RWPE2 (cell line): Measurements from ENCODE around the gene CTCF.

ENCODE experiments used
- ATAC-seq: fragments of 200-7000 bp; cut with Tn5 transposase; 3 replicates; pipeline ENCODE4 v1.9.1; 2021; ENCODE audit warnings: low read depth
- DNase-seq: peaks from one replicate; pipeline ENCODE4 v3.0.0-alpha.2; 2020; ENCODE audit warnings: low spot score
- H3K27ac ChIP-seq: fragments of 450-650 bp; 2 replicates; pipeline ENCODE4 v1.5.1; 2017; ENCODE audit warnings: mild to moderate bottlenecking; ENCODE audit not compliant: poor library complexity, severe bottlenecking
- H3K27me3 ChIP-seq: fragments of 250-450 bp; sonication (Bioruptor Pico); 2 replicates; pipeline ENCODE4 v1.5.1; 2021; ENCODE audit warnings: mild to moderate bottlenecking, moderate library complexity; ENCODE audit not compliant: insufficient read depth, poor library complexity, severe bottlenecking
- H3K36me3 ChIP-seq: fragments of 250-450 bp; sonication (Bioruptor Pico); 2 replicates; pipeline ENCODE4 v1.5.1; 2020; ENCODE audit warnings: low read depth, mild to moderate bottlenecking, moderate library complexity
- H3K4me1 ChIP-seq: fragments of 250-450 bp; sonication (Bioruptor Pico); 2 replicates; pipeline ENCODE4 v1.5.1; 2021; ENCODE audit warnings: mild to moderate bottlenecking, moderate library complexity; ENCODE audit not compliant: insufficient read depth, poor library complexity, severe bottlenecking
- H3K4me3 ChIP-seq: fragments of 250-450 bp; sonication (Bioruptor Pico); 2 replicates; pipeline ENCODE4 v1.5.1; 2021; ENCODE audit warnings: mild to moderate bottlenecking, moderate library complexity; ENCODE audit not compliant: severe bottlenecking
- H3K9me3 ChIP-seq: fragments of 250-450 bp; sonication (Bioruptor Pico); 2 replicates; pipeline ENCODE4 v1.5.1; 2021; ENCODE audit warnings: mild to moderate bottlenecking, moderate library complexity; ENCODE audit not compliant: severe bottlenecking
- TF ChIP-seq, protein P1 (sequence below): fragments of 450-650 bp; IDR thresholded peaks from one replicate; pipeline ENCODE4 v1.5.1; 2017; ENCODE audit warnings: mild to moderate bottlenecking, moderate library complexity; ENCODE audit not compliant: poor library complexity, severe bottlenecking

CTCF gene

DNA sequence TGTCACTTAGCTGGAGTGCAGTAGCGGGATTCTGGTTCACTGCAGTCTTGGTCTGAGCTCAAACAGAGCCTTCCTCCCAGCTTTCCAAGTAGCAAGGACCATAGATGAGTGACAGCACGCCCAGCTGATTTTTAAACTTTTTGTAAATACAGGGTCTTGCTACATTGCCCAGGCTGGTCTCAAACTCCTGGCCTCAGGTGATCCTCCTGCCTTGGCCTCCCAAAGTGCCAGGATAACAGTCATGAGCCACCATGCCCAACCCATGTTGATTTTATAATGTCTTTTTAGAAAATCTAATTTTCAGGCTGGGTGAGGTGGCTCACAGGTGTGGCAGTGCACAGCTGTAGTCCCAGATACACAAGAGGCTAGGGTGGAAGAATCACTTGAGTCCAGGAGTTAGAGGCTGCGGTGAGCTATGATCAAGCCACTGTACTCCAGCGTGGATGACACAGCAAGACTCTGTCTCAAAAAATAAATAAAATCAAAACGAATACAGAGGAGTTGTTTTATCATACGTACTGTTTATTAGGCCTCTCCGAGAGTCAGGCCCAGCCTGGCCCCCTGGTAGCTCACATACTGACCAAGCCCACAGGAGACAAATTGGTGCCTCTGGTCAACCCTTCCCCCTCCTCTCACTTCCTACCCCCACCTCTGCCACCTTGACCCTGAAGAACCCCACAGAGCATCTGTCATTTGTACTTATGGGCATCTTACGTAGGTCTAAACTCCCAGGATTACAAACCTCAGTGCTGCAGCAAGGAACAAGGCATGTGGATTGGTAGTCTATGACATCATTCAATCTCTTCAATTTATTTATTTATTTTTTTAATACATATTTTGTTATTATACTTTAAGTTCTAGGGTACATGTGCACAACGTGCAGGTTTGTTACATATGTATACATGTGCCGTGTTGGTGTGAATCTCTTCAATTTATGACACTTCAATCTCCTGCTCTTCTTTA is 117.9 kb downstream of the CTCF start:
- DNase-seq (no peak), ATAC-seq (no peak)
- H3K9me3 ChIP-seq = no peaks in the 10 kb centered on the region
- TF ChIP-seq, protein P1, sequence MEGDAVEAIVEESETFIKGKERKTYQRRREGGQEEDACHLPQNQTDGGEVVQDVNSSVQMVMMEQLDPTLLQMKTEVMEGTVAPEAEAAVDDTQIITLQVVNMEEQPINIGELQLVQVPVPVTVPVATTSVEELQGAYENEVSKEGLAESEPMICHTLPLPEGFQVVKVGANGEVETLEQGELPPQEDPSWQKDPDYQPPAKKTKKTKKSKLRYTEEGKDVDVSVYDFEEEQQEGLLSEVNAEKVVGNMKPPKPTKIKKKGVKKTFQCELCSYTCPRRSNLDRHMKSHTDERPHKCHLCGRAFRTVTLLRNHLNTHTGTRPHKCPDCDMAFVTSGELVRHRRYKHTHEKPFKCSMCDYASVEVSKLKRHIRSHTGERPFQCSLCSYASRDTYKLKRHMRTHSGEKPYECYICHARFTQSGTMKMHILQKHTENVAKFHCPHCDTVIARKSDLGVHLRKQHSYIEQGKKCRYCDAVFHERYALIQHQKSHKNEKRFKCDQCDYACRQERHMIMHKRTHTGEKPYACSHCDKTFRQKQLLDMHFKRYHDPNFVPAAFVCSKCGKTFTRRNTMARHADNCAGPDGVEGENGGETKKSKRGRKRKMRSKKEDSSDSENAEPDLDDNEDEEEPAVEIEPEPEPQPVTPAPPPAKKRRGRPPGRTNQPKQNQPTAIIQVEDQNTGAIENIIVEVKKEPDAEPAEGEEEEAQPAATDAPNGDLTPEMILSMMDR = no peak
- peaks cover 5% of the 10 kb centered on the region for H3K4me1 ChIP-seq
- H3K27ac ChIP-seq = no peak overlapping the region
- no peak overlapping the region for H3K4me3 ChIP-seq
- H3K27me3 ChIP-seq = no peaks in the 10 kb centered on the region
- peaks cover 13% of the 10 kb centered on the region for H3K36me3 ChIP-seq

DNA sequence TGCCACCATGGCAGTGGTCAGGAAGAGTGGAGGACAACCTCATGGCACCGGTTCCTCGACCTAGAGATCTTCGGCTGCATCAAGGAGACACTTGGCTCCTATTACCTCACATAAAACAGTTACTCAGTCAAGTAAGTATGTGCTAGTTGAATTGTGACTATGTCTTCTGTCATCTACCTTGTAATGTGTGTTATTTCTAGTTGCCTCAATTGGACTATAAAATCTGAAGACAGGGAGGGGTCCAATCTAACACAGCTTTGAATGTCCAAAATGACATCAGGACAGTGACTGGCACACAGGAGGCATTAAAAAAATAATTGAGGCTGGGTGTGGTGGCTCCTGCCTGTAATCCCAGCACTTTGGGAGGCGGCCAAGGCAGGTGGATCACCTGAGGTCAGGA is 121.4 kb downstream of the CTCF start:
- no peak for ATAC-seq
- no peaks in the 10 kb centered on the region for H3K27me3 ChIP-seq
- H3K4me1 ChIP-seq = no peaks in the 10 kb centered on the region
- H3K27ac ChIP-seq = no peak overlapping the region
- peaks cover 13% of the 10 kb centered on the region for H3K36me3 ChIP-seq
- no peak overlapping the region for H3K4me3 ChIP-seq
- no peak for DNase-seq
- H3K9me3 ChIP-seq = no peaks in the 10 kb centered on the region
- TF ChIP-seq, protein P1 = no peak

- Histone ChIP-seq H3K36me3 (peaks cover 13% of the 10 kb centered on the region), H3K27me3 (no peaks in the 10 kb centered on the region), H3K27ac (no peak overlapping the region), H3K9me3 (no peaks in the 10 kb centered on the region), H3K4me1 (no peaks in the 10 kb centered on the region), H3K4me3 (no peak overlapping the region)
- no peak for ATAC-seq
- TF ChIP-seq, protein P1 = no peak
- no peak for DNase-seq
Measured at GRCh38 chr16:67685388-67686112, 123.2 kb downstream of the CTCF start.
